Middle frontal gyrus (tissue), 1 donor: Measurements from ENCODE around the gene TSPOAP1.

Source experiments
- DNase-seq: peaks from one replicate; pipeline ENCODE4 v3.0.0-alpha.2; 2015; ENCODE audit warnings: low spot score; ENCODE audit errors: extremely low spot score

The TSPOAP1 gene, protein sequence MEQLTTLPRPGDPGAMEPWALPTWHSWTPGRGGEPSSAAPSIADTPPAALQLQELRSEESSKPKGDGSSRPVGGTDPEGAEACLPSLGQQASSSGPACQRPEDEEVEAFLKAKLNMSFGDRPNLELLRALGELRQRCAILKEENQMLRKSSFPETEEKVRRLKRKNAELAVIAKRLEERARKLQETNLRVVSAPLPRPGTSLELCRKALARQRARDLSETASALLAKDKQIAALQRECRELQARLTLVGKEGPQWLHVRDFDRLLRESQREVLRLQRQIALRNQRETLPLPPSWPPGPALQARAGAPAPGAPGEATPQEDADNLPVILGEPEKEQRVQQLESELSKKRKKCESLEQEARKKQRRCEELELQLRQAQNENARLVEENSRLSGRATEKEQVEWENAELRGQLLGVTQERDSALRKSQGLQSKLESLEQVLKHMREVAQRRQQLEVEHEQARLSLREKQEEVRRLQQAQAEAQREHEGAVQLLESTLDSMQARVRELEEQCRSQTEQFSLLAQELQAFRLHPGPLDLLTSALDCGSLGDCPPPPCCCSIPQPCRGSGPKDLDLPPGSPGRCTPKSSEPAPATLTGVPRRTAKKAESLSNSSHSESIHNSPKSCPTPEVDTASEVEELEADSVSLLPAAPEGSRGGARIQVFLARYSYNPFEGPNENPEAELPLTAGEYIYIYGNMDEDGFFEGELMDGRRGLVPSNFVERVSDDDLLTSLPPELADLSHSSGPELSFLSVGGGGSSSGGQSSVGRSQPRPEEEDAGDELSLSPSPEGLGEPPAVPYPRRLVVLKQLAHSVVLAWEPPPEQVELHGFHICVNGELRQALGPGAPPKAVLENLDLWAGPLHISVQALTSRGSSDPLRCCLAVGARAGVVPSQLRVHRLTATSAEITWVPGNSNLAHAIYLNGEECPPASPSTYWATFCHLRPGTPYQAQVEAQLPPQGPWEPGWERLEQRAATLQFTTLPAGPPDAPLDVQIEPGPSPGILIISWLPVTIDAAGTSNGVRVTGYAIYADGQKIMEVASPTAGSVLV (N-terminal part only)

GRCh38 chr17:58328195-58329034, at the start of gene TSPOAP1:
TSS of gene TSPOAP1 (minus strand) at chr17:58328795. CDS start at chr17:58327920, 875 bp downstream.
- no peak for DNase-seq

DNA sequence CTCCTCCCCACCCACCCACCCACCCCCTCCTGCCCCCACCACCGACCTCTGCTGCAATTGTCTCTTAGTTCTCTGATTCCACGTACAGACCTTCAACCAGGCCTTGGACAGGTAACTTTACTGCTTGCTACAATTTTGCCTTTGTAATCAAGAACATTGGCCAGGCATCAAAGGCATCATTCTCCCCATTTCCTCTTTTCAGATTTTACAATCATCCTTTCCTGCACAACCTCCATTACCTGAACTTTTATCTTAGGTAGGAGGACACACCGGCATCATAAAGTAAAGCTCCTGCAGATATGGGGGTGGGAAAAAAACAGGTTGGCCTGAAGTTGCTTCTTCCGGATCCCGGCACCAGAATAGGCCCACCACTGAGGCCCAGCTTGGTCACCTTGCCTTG, 49.1 kb upstream of the TSPOAP1 start:
- DNase-seq = no peak

GRCh38 chr17:58377093-58377601, 48.6 kb upstream of the TSPOAP1 start:
- DNase-seq = no peak

- no peak for DNase-seq
These were observed 47.9 kb upstream of the TSPOAP1 start for GRCh38 chr17:58376472-58377000.

DNA sequence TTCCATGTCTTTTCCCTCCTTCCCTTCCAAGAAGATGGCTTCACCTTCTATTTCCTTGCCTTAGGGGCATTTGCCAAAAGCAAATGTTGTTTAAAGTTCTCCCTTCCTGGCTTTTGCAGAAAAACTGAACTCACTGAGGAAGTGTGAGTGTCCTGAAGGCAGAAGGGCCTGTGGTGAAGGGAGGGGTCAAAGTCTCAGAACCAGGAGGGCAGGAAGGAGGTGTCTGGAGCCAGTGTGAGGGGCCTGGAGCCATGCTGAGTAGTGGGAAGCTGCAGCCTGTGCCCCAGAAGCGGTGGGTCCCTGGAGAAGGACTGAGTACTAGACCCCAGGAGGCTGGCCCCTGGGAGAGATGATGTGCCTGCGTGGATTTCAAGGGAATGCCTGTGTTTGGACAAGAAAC, 47.2 kb upstream of the TSPOAP1 start:
- no peak for DNase-seq

DNA sequence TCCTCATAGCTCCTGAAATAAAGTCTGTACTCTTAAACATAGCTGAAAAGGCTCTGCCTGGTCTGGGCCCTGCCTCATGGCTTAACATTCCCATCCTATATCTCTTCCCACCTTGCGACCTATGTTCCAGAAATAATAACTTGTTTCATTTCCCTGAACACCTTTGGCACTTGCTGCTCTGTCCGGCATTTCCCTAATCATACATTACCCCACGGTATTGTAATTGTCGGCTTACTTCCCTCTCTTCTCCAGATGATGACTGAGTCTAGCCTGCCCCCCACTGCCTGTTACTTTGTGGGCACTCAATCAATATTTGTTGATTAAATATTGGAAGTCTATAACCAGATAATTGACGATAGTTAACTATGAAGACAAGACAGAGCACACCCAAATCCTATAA, 46.7 kb upstream of the TSPOAP1 start:
- DNase-seq = no peak

DNA sequence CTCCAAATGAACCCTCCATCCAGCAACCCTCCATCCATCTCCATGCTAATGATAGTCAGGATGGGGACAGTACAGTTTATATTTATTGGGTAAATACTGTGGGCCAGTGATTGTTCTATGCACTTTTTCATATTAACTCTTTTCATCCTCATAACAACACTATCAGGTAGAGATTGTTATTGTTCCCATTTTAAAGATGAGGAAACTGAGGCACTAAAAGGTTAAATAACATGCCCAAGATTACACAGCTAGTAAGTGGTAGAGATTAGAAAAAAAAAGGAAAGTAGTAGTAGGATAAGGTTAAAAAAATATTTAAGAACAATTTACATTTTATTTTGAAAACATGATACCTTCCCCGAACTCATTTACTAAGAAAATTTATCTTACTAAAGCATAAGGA, 45.3 kb upstream of the TSPOAP1 start:
- no peak for DNase-seq

GRCh38 chr17:58373003-58373402, 44.4 kb upstream of the TSPOAP1 start:
- no peak for DNase-seq

DNA sequence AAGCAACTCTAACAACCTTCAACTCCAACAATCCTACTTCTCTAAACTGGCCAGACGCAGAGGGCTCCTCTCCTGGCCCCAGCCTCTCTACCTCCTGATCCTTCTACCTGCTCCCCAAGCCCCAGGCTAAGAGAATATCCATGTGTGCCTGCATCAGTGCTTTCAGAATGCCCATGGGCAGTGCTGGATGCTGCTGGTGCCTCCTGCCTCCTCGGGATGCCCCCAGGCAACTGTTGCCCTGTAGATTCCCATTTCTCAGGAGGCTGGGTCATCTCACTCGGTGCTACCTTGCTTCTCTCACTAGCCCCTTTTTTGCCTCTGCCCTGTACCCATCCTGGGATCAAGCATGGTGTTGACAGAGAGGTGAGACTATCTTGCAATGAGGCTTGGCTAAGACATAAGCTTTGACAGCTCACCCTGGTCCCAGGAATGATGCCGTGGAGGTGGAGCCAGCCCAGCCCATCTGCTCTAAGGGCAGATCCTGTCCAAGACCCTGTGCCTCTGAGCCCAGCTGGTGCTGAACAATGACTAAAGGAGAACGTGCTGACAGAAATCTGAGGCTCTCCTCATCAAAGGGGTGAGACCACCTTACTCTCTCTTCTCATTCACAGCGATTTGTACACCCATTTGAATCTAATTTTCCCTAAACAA, 42.8 kb upstream of the TSPOAP1 start:
- no peak for DNase-seq

GRCh38 chr17:58370716-58371115, 42.1 kb upstream of the TSPOAP1 start:
- no peak for DNase-seq

DNA sequence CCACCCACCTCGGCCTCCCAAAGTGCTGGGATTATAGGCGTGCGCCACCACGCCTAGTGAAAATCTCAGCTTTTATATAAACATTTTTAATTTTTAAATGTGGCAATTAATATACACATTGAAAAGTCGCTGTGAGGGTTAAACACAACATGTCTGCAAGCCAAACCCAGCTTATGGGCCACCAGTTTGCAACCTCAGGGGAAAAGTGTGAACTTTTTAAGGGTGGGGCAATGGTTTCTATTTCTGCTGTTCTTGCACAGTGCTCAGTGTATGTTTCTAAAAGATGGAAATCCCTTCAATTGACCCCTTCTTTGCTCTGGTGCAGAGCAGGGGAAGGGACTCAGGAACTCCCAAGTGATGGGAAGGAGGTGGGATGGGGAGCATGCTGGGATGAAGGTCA, 41.7 kb upstream of the TSPOAP1 start:
- DNase-seq = no peak

- no peak for DNase-seq
These were observed 40.8 kb upstream of the TSPOAP1 start for GRCh38 chr17:58369214-58370031.

- no peak for DNase-seq
These were observed 40.2 kb upstream of the TSPOAP1 start for GRCh38 chr17:58368860-58369213.

GRCh38 chr17:58367461-58367860, 38.9 kb upstream of the TSPOAP1 start:
- no peak for DNase-seq

DNA sequence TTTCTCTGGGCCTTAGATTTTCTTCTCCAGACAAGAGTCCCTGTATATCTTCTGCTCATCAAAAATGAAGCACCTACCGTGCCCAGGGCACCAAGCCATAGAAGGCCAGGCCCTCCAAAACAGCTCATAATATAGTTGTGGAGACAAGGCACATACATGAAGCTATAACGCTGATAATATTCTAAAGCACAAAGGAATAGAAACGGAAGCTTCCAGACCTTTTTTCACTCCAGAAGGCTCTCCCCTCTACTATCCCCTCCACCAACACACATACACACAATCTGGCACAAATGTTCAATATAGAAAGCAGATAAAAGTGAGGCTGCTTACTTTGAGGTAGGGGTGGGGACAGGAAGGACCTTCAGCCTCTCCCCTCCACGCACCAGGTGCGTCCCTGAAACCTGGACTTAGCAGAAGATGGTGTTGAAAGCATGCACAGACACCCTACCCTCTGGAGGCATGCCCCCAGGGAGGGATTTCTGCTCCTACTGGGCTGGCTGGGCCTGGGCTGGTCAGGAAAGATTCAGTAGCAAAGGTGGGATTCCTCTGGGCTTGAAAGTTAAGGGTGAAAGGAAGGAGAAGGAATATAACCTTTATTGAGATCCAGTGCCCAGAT, 37.5 kb upstream of the TSPOAP1 start:
- no peak for DNase-seq

DNA sequence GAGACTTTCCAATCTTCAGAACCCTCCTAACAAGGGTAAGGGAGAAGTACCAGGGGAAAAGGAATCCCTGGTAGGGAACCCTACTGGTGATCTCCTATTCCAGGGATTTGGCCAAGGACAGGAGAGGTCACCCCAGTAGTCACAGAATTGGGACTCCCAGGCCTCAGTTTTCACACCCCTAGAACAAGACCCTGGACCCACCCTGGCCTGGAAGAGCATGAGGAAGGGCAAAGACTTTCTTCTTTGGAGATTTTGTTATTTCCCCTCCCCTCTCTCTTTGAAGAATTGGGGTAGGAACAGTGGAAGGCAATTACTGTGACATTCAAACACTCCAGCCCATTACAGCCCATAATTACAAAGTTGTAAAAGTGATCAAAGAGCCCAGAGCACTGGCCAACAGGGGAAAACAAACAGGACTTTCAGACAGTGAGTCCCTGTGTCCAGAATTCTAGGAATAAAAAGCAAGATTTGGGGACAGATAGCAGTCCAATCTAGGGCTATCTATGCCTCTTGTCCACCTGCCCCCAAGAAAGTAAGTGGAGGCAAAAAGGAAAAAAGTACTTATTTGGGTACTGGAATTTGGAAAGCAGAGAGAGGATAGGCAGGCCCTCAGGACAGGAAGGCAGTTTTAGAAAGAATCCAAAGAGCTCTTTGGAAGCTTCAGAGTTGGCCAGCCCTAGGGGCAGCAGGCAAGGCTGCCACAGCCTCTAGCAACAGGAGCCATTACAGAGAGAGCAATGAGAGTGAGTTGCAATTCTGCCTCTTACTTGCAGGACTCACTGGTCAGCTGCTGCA, 36.8 kb upstream of the TSPOAP1 start:
- DNase-seq = no peak

DNA sequence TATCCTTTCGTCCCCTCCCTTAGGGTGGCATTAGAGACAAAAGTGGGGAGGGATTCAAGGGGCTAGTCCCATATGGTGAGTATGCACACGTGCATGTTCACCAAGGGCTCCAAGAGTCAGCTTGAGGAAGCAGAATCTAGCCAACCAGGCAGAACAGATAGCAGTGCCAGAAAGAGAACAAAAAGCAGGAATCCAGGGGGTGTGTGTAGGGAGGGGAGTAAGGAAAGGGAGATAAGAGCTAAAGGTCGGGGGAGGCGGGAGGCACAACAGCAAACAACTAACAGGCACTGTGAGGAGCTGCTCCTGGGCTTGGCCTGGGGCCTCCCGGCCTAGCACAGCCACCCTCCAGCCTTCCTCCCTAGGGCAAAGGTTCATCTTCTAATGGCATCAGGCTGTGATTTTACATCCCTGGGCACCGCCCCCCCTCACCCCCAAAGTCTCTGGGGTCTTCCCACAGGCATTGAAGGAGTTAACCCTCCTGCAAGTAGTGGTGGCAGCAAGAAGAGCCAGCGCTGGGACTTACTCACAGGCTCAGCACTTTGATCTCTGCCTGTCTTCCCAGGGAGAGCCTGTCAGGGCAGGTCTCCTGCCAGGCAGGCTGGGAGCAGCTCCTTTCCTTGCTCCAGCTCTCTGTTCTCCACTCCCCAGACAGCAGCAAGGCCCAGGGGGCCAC, 35.8 kb upstream of the TSPOAP1 start:
- no peak for DNase-seq
